Activated T-cell treated with anti-CD3 and anti-CD28 coated beads, Interleukin-2, amount 50 U/mL, for 72 hours (primary cell): Measurements from ENCODE around the gene TAS1R3. TPM values are rescaled to one million over a fixed set of nuclear protein-coding genes. Genes with fewer than 3 reads are reported as not detected.

ENCODE experiments used
- ATAC-seq, 2 donors: fragments of 150-1000 bp; cut with Tn5 transposase; replicated peaks in 1 of 2; 2 replicates each; pipeline ENCODE4 v1.10.0; 2021; ENCODE audit warnings: moderate library complexity in 2 of 2, mild to moderate bottlenecking in 1 of 2
- DNase-seq, 2 donors: peaks; one replicate each; pipeline ENCODE4 v3.0.0; 2021 to 2022; ENCODE audit warnings: mixed read lengths in 1 of 2
- H3K27ac Mint-ChIP-seq: one replicate; pipeline ENCODE4 v1.8.0; 2022; ENCODE audit warnings: mild to moderate bottlenecking, moderate library complexity, mixed read lengths
- H3K27me3 Mint-ChIP-seq: one replicate; pipeline ENCODE4 v1.8.0; 2022; ENCODE audit warnings: low read depth, mixed read lengths
- H3K36me3 Mint-ChIP-seq, 2 donors: one replicate each; pipeline ENCODE4 v1.8.0; 2022; ENCODE audit warnings: mixed read lengths in 2 of 2, mild to moderate bottlenecking in 1 of 2; ENCODE audit not compliant: insufficient read depth in 2 of 2
- H3K4me1 Mint-ChIP-seq: one replicate; pipeline ENCODE4 v1.8.0; 2022; ENCODE audit warnings: low read depth, mixed read lengths
- H3K4me3 Mint-ChIP-seq, 2 donors: one replicate each; pipeline ENCODE4 v1.8.0; 2022; ENCODE audit warnings: mild to moderate bottlenecking in 2 of 2, mixed read lengths in 2 of 2, moderate library complexity in 2 of 2
- H3K9me3 Mint-ChIP-seq, 2 donors: one replicate each; pipeline ENCODE4 v1.8.0; 2022; ENCODE audit warnings: mixed read lengths in 2 of 2
- total RNA-seq, 2 donors: library from RNA; stranded (reverse); gene quantifications; one replicate each; pipeline ENCODE4 v1.2.3, GENCODE V29; 2022

TAS1R3 gene
- total RNA-seq, 2 donors from 2014 or later, result 0.91 to 0.95 TPM

DNA sequence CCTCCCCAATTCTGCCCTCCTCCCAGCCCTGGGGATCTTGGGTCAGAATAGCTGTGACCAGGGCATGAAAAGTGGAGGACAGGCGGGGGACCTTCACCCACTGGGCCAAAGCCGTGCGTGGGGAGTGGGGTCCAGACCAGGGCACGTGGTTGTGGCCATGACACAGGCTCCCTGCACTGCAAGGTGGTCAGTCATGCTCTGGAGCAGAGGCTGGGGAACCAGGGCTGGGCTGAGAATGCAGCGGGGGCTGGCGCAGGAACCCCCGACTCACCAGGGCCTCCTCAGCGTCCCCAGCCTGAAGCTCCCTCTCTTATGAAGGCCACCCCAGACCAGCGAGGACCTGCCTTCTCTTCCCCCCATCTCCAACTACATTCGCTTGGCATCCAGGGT, 15.4 kb downstream of the TAS1R3 start:
- no peak for DNase-seq
- no peaks in the 10 kb centered on the region for H3K9me3 Mint-ChIP-seq
- ATAC-seq, result no peak
- H3K36me3 Mint-ChIP-seq, result peaks cover 0 to under 1% of the 10 kb centered on the region in 2 donors
- peak overlapping the region; percentile 40 for H3K27ac Mint-ChIP-seq
- peaks cover 20% of the 10 kb centered on the region for H3K4me1 Mint-ChIP-seq
- no peak overlapping the region for H3K4me3 Mint-ChIP-seq
- no peaks in the 10 kb centered on the region for H3K27me3 Mint-ChIP-seq

DNA sequence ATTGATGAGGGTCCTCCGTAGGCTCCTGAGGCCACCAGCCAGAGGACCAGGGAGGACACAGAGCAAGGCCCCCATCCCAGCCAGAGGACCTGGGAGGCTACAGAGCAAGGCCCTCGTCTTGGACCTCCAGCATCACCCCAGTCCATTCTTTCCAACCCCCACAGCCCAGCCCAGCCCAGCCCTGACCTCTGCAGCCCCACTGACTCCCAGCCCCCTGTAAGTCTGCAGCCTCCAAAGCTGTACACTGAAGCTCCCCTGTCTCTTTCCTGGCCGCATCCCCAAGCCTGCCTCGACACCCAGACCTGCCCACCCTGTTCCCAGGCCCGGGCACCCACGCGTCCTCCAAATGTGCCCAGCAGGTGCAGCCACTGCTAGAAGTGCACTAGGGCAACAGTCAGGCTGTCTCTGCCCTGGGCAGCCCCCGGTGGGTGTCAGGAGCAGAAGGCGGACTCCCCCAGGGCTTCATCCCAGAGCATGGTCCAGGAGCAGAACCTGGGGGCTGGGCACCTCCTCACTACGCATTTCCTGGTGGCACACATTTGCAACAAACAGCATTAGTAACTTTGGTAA, 16.0 kb downstream of the TAS1R3 start:
- Mint-ChIP-seq H3K27ac (peak overlapping the region; percentile 40), H3K9me3 (no peaks in the 10 kb centered on the region), H3K36me3 (no peaks in the 10 kb centered on the region), H3K4me3 (peak overlapping the region; percentile 80), H3K27me3 (peaks cover under 1% of the 10 kb centered on the region), H3K4me1 (peaks cover 20% of the 10 kb centered on the region)
- ATAC-seq (no peak), DNase-seq (no peak)

DNA sequence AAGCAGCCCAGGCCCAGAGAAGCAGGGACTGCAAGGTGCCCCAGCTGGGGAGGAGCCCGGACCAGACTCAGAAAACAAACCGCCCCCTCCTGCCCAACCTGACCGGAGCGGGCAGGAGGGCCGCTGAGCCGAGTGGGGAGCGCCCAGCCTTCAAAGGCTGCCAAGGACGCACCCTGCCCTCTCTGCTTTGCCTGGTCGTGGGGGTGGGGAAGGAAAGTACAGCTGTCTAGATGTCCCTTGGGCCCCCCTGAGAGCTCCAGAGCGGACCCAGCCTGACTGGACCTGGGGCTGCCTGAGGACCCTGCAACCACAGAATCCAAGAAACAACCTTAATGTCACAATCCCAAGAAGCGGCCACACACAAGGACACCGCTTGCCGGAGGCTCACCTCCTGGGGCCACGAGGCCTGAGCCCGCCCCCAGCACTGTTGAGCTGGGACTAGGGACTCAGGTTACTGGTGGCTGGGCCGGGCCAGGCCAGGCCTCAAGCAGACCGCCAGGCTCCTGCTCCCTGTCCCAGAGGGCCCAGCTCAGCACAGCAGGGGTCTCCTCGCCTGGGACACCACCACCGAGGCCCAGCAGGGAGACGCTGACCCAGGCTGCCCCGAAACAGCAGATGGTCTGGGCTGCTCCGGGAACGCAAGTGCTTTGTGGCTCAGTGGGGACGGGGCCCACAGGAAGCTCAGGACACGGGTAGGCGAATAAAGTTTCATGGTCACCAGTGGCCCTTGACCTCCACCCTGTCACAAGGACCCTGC, 16.8 kb downstream of the TAS1R3 start:
- Mint-ChIP-seq H3K27ac (no peak overlapping the region), H3K4me1 (peaks cover 19% of the 10 kb centered on the region), H3K36me3 (no peaks in the 10 kb centered on the region), H3K9me3 (no peaks in the 10 kb centered on the region), H3K4me3 (peak overlapping the region; percentile 80), H3K27me3 (peaks cover 8% of the 10 kb centered on the region)
- ATAC-seq (no peak), DNase-seq (no peak)

DNA sequence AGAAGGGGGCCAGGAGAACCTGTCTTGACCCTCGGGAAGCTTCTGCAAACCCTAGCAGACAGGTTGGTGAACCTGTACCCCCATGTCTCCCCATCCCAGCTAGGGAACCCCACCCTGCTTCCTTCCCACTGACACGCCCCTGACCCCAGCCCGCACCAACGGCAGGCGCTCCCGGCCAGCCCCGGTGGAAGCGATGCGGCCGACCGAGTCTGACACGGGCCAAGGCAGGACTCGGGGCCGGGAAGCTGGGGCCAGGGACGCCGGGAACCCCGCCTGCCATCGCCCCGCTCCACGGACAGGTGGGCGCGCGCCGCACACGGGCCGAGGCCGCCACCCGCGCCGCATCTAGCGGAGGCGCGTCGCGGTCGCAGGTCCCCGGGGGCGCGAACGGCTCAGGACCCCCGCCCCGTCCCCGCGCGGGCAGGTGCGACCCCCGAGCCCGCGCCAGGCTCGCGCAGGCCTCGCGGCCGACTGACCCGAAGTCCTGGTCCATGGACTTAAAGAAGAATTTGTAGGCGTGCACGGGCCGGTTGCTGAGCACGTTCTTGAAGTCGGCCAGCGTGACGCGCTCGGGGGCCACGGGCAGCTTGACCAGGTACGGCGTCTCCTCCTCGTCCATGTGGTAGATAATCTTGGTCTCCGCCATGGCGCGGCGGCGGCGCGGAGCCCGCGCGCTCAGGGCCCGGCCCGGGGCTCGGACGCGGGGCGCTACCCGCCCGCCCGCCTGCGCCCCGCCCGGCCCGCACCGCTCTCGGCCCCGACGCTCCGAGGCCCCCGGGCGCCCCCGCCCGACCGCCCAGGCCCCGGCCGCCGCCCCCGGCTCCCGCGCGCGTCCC, 17.6 kb downstream of the TAS1R3 start:
- DNase-seq, result peak in 1 of 2 donors; percentile 34
- no peaks in the 10 kb centered on the region for H3K36me3 Mint-ChIP-seq
- peak; percentile 42 to 45 for ATAC-seq
- H3K4me3 Mint-ChIP-seq, result peak overlapping the region; percentile 80
- H3K9me3 Mint-ChIP-seq, result no peaks in the 10 kb centered on the region
- peaks cover 12% of the 10 kb centered on the region for H3K27me3 Mint-ChIP-seq
- no peak overlapping the region for H3K27ac Mint-ChIP-seq
- H3K4me1 Mint-ChIP-seq, result peaks cover 11% of the 10 kb centered on the region

DNA sequence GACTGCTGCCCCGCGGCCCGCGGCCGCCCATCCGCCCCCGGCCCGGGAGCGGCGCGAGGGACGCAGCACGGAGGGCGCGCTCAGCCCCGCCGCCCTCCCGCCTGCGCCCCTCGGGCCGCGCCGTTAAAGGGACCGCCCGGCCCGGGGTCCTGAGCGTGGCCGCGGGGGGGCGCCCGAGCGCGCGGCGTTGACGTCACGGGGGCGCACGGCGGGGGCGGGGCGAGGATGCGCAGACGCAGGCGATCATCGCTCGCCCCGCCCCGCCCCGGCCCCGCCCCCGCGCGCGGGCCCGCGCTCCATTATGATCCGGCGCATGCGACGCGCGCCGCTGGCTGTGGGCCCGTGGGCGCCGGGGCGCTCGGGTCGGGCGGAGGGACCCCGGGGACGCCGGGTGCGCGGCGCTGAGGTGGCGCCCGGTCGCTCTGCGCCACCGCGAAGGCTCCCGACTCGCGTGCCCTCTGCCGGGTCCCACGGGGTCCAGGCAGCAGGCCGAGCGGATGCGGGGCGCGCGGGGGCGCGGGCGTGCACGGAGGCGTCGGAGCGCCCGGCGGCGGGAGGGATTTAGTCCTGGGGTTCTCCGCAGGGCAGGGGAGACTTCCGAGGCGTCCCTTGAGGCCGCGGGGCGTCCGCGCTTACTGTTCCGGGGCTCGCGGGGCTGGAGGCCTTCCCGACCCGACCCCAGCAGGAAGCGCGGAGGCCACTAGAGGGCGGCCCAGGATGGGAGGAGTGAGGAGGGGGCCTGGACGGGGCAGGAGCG, 18.4 kb downstream of the TAS1R3 start, which contains the start of gene DVL1:
DVL1 (minus strand) TSS at position 163 of the 757 bp plus-strand sequence. CDS start 353 bp downstream, outside the sequence.
- Mint-ChIP-seq H3K4me1 (peaks cover 17% of the 10 kb centered on the region), H3K36me3 (no peaks in the 10 kb centered on the region), H3K27me3 (peaks cover 12% of the 10 kb centered on the region), H3K4me3 (peak within 1 kb of the TSS; percentile 80), H3K9me3 (no peaks in the 10 kb centered on the region), H3K27ac (no peak within 1 kb of the TSS)
- peak; percentile 79 to 82 for DNase-seq
- ATAC-seq, result peak; percentile 78 to 81

DNA sequence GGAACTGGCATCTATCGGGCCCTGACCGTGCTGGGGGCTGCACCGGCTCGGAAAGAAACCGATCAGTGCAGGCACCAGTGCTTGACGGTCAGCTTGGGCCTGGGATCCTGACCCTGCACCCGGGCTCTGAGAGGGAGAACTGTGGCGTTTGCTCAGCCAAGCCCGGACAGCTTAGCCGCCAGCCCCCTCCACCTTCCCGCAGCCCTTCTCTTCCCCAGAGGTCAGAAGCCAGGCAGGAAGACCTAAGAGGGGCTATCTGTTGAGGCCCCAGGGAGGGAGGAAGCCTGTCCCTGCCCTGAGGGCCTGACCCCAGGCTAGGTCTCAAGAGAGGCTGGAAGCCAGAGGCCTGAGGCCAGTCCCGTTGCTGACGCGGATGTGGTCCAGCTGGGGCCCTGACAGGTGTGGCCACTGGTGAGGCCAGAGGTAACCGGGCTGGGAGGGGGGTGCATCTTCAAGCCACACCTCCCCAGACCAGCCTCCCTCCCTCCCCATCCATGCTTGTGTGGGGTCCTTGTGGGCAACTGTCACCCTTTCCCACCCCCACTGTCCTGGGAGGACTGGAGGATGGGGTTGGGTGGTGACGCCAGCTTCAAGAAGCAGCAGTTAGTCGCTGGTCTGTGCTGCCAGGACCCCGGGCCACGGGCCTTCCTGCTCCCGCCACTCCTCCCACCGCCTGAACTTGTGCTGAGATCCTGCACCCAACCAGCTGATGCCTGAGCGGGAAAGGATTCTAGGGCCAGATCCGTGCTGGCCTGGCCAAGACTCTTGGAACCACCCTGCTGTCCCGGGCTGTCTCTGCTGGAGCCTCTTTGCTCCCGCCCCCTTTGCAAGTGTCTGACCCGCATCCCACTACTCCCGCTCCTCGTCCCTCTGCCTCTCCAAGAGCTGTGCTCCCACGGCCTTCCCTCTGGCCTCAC, 20.7 kb downstream of the TAS1R3 start:
- peaks cover 17% of the 10 kb centered on the region for H3K4me1 Mint-ChIP-seq
- H3K36me3 Mint-ChIP-seq, result no peaks in the 10 kb centered on the region
- DNase-seq (no peak), ATAC-seq (no peak)
- H3K4me3 Mint-ChIP-seq, result peak overlapping the region; percentile 48 to 72
- no peak overlapping the region for H3K27ac Mint-ChIP-seq
- no peaks in the 10 kb centered on the region for H3K9me3 Mint-ChIP-seq
- H3K27me3 Mint-ChIP-seq, result peaks cover 12% of the 10 kb centered on the region

DNA sequence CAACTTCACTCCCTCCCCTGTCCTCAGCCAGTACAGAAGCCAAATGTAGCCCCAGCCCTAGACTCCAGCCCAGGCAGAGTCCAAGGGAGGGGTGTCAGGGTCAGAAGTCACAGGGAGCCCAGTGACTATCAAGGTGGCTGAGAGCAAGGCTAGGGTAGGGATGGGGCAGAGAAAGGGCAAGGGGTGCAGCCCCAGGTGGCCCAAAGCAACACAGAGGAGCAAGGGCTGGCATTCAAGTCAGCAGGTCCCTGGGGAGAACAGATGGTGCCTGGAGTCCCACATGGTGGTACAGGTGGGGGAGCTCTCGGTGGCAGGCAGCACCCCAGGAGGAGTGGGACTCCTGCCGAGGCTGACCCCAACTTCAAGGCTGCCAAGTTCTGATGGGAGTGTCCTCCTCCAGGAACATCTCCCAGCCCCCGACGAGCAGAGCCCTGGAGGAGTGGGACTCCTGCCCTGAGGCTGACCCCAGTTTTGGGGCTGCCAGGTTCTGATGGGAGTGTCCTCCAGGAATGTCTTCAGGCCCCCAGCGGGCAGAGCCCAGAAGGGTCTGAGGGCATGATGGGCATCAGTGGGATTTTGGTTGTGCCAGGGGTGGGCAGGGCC, 21.8 kb downstream of the TAS1R3 start:
- Mint-ChIP-seq H3K27me3 (peaks cover 12% of the 10 kb centered on the region), H3K27ac (no peak overlapping the region), H3K9me3 (no peaks in the 10 kb centered on the region), H3K36me3 (no peaks in the 10 kb centered on the region), H3K4me1 (peaks cover 7% of the 10 kb centered on the region), H3K4me3 (peak overlapping the region in 1 of 2 donors; percentile 72)
- ATAC-seq (no peak), DNase-seq (no peak)

DNA sequence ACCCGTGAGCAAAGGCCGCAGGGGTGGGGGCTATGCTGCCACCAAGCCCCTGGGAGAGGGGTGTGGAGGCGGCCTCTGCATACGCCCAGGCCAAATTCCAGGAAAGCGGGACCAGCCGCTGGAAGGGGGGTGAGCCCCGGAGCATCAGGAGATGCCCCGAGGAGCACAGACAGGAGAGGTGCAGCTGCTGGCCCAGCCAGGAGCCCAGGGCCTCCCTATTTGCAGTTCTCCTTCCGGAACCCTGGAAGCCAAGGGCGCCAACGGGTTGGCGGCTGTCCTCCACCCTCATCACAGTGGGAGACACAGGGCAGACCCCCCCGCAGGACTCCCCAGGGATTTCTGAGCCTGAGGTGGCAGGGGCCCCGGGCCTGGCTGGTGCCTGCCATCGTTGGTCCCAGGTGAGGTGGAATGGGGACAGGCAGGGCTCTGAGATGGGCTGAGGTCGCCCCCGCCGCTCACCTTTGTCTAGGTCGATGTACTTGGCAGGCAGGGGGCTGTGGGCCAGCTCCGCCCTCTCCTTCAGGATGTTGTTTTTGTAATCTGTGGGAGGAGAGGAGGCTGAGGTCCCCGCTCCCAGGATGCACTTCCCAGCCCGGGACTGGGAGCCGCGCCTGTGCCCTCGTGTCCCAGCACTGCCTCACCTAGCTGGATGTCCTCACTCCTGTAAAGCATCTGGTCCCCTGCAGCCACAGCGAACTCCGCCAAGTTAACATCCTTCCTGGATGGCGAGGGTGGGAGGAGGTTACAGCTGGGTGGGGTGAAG, 22.5 kb downstream of the TAS1R3 start:
- Mint-ChIP-seq H3K9me3 (no peaks in the 10 kb centered on the region), H3K27me3 (peaks cover 12% of the 10 kb centered on the region), H3K4me3 (no peak overlapping the region), H3K27ac (no peak overlapping the region), H3K4me1 (peaks cover 6% of the 10 kb centered on the region), H3K36me3 (no peaks in the 10 kb centered on the region)
- DNase-seq (no peak), ATAC-seq (no peak)

DNA sequence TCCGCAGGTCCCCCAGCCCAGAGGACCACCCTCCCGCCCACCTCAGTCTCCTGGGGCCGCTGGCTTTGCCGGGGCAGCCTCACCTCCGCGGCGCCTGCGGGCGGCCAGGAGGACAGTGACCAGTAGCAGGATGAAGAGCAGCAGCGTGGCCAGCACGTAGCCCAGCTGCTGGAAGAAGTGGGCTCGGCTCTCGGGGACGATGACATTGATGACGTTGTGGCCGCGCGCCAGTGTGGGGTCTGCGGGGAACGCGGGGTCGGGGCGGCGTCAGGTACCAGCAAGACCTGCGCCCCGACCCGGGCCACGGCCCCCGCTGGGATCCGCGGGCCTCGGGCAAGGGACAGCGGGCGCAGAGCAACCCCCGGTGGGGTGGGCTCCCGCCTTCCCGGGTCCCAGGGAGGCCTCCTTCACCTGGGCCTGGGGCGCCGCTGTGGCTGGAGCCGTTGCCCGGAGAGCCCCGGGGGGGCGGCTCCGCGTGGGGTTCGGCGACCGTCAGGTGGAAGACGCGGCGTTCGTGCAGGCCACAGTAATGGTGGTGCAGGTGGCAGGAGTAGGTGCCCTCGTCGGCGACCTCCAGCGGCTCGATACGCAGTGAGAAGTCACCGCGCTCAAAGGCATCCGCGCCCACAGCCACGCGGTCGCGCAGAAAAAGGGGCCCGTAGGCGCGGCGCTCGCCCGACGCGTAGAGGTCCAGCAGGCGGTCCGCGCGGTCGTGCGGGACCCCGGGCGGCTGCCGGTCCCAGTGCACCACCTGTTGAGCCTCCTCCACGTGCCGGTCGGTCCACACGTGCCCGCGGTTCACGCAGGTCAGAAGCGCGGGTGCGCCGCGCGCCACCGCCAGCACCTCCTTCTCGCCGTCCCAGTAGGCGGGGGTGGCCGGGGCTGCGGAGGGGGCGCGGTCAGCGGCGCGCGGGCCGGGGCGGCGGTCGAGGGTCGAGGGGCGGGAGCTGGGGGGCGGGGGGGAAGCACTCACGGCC, 23.5 kb downstream of the TAS1R3 start:
- H3K9me3 Mint-ChIP-seq, result no peaks in the 10 kb centered on the region
- peak overlapping the region; percentile 51 to 54 for H3K4me3 Mint-ChIP-seq
- peaks cover 12% of the 10 kb centered on the region for H3K27me3 Mint-ChIP-seq
- no peaks in the 10 kb centered on the region for H3K36me3 Mint-ChIP-seq
- no peak for ATAC-seq
- peaks cover 14% of the 10 kb centered on the region for H3K4me1 Mint-ChIP-seq
- H3K27ac Mint-ChIP-seq, result no peak overlapping the region
- DNase-seq, result no peak

DNA sequence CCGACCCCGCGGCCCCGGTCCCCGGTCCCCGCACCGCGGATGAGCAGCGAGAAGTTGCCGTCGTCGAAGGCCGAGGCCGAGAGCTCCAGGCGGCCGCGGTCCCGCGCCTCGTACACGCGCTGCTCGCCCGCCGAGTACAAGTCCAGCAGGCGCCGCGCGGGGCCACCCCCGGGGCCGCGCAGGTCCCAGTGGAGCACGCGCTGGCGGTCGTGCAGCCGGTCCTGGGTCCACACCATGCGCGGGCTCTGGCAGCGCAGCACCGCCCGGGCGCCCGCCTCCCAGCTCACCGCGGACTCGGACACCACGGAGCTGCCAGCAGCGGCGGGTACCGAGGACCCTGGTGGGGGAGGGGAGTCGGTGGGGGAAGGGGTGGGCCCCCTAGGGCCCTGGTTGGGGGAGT, 24.3 kb downstream of the TAS1R3 start:
- DNase-seq, result peak in 1 of 2 donors; percentile 31
- H3K4me3 Mint-ChIP-seq, result no peak overlapping the region
- ATAC-seq, result peak; percentile 21 to 30
- no peaks in the 10 kb centered on the region for H3K36me3 Mint-ChIP-seq
- no peak overlapping the region for H3K27ac Mint-ChIP-seq
- H3K27me3 Mint-ChIP-seq, result peaks cover 12% of the 10 kb centered on the region
- H3K9me3 Mint-ChIP-seq, result no peaks in the 10 kb centered on the region
- peaks cover 14% of the 10 kb centered on the region for H3K4me1 Mint-ChIP-seq
